ENCODE data around the gene WDR44. TPM values are rescaled to one million over a fixed set of nuclear protein-coding genes. Genes with fewer than 3 reads are reported as not detected.
"Not testable (repeated sequence)": the region's sequence is repeated elsewhere in the genome, so short reads cannot be mapped to it uniquely, and the experiment has no call there.

Gene WDR44
- total RNA-seq, 1 donor from 2014 or later = 18.5 TPM

GRCh38 chrX:118475903-118476302 lies 130.0 kb downstream of the WDR44 start:
- no peak for DNase-seq (ENCODE audit: low read depth)

GRCh38 chrX:118480172-118480571 lies 134.3 kb downstream of the WDR44 start:
- DNase-seq (ENCODE audit: low read depth) = no peak

- not testable (repeated sequence) for DNase-seq (ENCODE audit: low read depth)
Measured at GRCh38 chrX:118482384-118482783, 136.5 kb downstream of the WDR44 start.

- DNase-seq (ENCODE audit: low read depth) = no peak
Measured at GRCh38 chrX:118484216-118484903, 138.5 kb downstream of the WDR44 start.

- DNase-seq (ENCODE audit: low read depth) = not testable (repeated sequence)
Measured at GRCh38 chrX:118486693-118487092, 140.8 kb downstream of the WDR44 start.

- DNase-seq (ENCODE audit: low read depth) = no peak
Measured at GRCh38 chrX:118493016-118493415, 147.1 kb downstream of the WDR44 start.

GRCh38 chrX:118493653-118494297 lies 147.9 kb downstream of the WDR44 start:
- DNase-seq (ENCODE audit: low read depth) = no peak

- peak; percentile 85 for DNase-seq (ENCODE audit: low read depth)
Measured at GRCh38 chrX:118495061-118495921, 149.4 kb downstream of the WDR44 start, which contains the start of gene DOCK11. Gene DOCK11 (plus strand): TSS chrX:118495815. CDS start chrX:118495972, 157 bp downstream.

- DNase-seq (ENCODE audit: low read depth) = peak; percentile 22
Measured at GRCh38 chrX:118495958-118496762, 150.3 kb downstream of the WDR44 start.

GRCh38 chrX:118496763-118497079 lies 150.8 kb downstream of the WDR44 start:
- DNase-seq (ENCODE audit: low read depth) = no peak

GRCh38 chrX:118497180-118497818 lies 151.4 kb downstream of the WDR44 start:
- DNase-seq (ENCODE audit: low read depth) = no peak

- DNase-seq (ENCODE audit: low read depth) = peak; percentile 63
Measured at GRCh38 chrX:118498351-118498750, 152.4 kb downstream of the WDR44 start.

- DNase-seq (ENCODE audit: low read depth) = no peak
Measured at GRCh38 chrX:118498755-118499154, 152.8 kb downstream of the WDR44 start.

- DNase-seq (ENCODE audit: low read depth) = no peak
Measured at GRCh38 chrX:118499295-118499694, 153.4 kb downstream of the WDR44 start.

MicroRNAs within 50 kb of the gene (microRNA counts, 767-probe panel; counts per million panel counts)
- not detected for microRNA hsa-miR-1277-3p

Small RNA genes within 50 kb of the gene (microRNA-seq; reads per million reads assigned to microRNA genes)
- 22.3 reads per million, percentile 41 among the genes with 10 or more reads in this experiment for gene MIR1277

Other genes starting within 250 kb of the WDR44 start
- gene KLHL13, start 229.3 kb upstream of the WDR44 start, total RNA-seq = 0.05 and 0.11 TPM in 2 replicates
- gene DOCK11, start 149.7 kb downstream of the WDR44 start, total RNA-seq = 30.2 and 51.2 TPM in 2 replicates

All from myocyte (in vitro differentiated cells).